ENCODE data around the gene CYP26B1.

DNA sequence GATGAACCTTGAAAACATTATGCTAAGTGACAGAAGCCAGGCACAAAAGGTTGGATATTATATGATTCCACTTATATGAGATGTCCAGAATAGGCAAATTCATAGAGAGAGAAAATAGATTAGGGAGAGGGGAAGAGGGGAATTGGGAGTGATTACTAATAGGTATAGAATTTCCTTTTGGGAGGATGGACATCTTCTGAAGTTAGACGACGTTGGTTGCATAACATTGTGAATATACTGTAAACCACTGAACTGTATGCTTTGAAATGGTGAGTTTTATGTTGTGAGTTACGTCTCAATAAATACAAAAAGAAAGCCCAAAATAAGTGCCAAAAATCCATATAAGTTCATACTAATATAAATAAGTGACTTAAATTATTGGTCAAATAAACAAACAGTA is 18.6 kb upstream of the CYP26B1 start:
- TF ChIP-seq ARNTL (CRISPR knock-in tag; IDR thresholded peaks at IDR 0.05; ENCODE audit: borderline replicate concordance, low read depth) (no peak), CSRNP3 (CRISPR knock-in tag; IDR thresholded peaks at IDR 0.05) (no peak), PPARA (CRISPR knock-in tag; IDR thresholded peaks at IDR 0.05; ENCODE audit: borderline replicate concordance) (no peak), ESRRG (CRISPR knock-in tag; IDR thresholded peaks at IDR 0.05) (no peak), OSR1 (CRISPR knock-in tag; IDR thresholded peaks at IDR 0.05) (no peak), TCF4 (CRISPR knock-in tag; IDR thresholded peaks at IDR 0.05; ENCODE audit: borderline replicate concordance) (no peak), ZFP30 (CRISPR knock-in tag; IDR thresholded peaks at IDR 0.05) (no peak), ZNF70 (CRISPR knock-in tag; IDR thresholded peaks at IDR 0.05) (no peak), TOX (CRISPR knock-in tag; IDR thresholded peaks at IDR 0.05; ENCODE audit: borderline replicate concordance) (no peak), ZNF8 (CRISPR knock-in tag; IDR thresholded peaks at IDR 0.05) (no peak), ZNF565 (CRISPR knock-in tag; conservative IDR thresholded peaks at IDR 0.05; ENCODE audit: low read depth) (no peak)
- TF ChIP-seq, protein P1, sequence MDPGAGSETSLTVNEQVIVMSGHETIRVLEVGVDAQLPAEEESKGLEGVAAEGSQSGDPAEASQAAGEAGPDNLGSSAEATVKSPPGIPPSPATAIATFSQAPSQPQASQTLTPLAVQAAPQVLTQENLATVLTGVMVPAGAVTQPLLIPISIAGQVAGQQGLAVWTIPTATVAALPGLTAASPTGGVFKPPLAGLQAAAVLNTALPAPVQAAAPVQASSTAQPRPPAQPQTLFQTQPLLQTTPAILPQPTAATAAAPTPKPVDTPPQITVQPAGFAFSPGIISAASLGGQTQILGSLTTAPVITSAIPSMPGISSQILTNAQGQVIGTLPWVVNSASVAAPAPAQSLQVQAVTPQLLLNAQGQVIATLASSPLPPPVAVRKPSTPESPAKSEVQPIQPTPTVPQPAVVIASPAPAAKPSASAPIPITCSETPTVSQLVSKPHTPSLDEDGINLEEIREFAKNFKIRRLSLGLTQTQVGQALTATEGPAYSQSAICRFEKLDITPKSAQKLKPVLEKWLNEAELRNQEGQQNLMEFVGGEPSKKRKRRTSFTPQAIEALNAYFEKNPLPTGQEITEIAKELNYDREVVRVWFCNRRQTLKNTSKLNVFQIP (CRISPR knock-in tag; IDR thresholded peaks at IDR 0.05; ENCODE audit: borderline replicate concordance, low read depth), result no peak
- TF ChIP-seq, protein P2, sequence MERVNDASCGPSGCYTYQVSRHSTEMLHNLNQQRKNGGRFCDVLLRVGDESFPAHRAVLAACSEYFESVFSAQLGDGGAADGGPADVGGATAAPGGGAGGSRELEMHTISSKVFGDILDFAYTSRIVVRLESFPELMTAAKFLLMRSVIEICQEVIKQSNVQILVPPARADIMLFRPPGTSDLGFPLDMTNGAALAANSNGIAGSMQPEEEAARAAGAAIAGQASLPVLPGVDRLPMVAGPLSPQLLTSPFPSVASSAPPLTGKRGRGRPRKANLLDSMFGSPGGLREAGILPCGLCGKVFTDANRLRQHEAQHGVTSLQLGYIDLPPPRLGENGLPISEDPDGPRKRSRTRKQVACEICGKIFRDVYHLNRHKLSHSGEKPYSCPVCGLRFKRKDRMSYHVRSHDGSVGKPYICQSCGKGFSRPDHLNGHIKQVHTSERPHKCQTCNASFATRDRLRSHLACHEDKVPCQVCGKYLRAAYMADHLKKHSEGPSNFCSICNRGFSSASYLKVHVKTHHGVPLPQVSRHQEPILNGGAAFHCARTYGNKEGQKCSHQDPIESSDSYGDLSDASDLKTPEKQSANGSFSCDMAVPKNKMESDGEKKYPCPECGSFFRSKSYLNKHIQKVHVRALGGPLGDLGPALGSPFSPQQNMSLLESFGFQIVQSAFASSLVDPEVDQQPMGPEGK (CRISPR knock-in tag; IDR thresholded peaks at IDR 0.05; ENCODE audit: borderline replicate concordance), result no peak
